Measurements from ENCODE around the gene ZNF888. TPM values are rescaled to one million over a fixed set of nuclear protein-coding genes. Genes with fewer than 3 reads are reported as not detected.

Gene ZNF888
- 4.5 and 13.0 TPM in 2 replicates for total RNA-seq

GRCh38 chr19:52922841-52923777 lies at the start of gene ZNF888:
ZNF888 (minus strand) TSS chr19:52923428; CDS start chr19:52917873, 5,555 bp downstream.

GRCh38 chr19:52962394-52963246 lies 39.4 kb upstream of the ZNF888 start, which contains the start of gene ZNF816:
ZNF816 (minus strand) TSS chr19:52962881; CDS start chr19:52956089, 6,792 bp downstream.

GRCh38 chr19:52897138-52897935 lies 25.9 kb downstream of the ZNF888 start, which contains the start of gene ZNF320:
ZNF320 (minus strand) TSS chr19:52897635; CDS start chr19:52890255, 7,380 bp downstream.

GRCh38 chr19:52857378-52858191 lies 65.6 kb downstream of the ZNF888 start, which contains the start of gene ZNF468:
ZNF468 (minus strand) TSS chr19:52857619; CDS start chr19:52854272, 3,347 bp downstream.

Other genes with a start within 250 kb of the ZNF888 start
- gene ZNF611, start 188.4 kb downstream of the ZNF888 start, total RNA-seq, result 8.2 and 11.5 TPM in 2 replicates
- 3.4 and 4.2 TPM in 2 replicates for gene ZNF600, start 136.6 kb downstream of the ZNF888 start, total RNA-seq
- 19.7 and 20.1 TPM in 2 replicates for gene ZNF28, start 101.8 kb downstream of the ZNF888 start, total RNA-seq
- 20.3 and 27.1 TPM in 2 replicates for gene ZNF468, start 65.8 kb downstream of the ZNF888 start, total RNA-seq
- 11.7 and 16.3 TPM in 2 replicates for gene ZNF320, start 25.8 kb downstream of the ZNF888 start, total RNA-seq
- gene ZNF816, start 39.5 kb upstream of the ZNF888 start, total RNA-seq, result 10.2 and 16.1 TPM in 2 replicates
- gene ERVV-1, start 90.5 kb upstream of the ZNF888 start, total RNA-seq, result not detected in 2 replicates
- gene ERVV-2, start 121.3 kb upstream of the ZNF888 start, total RNA-seq, result under 0.01 TPM in 1 of 2 replicates, not detected in the other
- gene ZNF160, start 180.0 kb upstream of the ZNF888 start, total RNA-seq, result 27.2 and 43.7 TPM in 2 replicates
- gene ZNF415, start 209.5 kb upstream of the ZNF888 start, total RNA-seq, result 5.8 and 11.0 TPM in 2 replicates
- gene ZNF347, start 235.6 kb upstream of the ZNF888 start, total RNA-seq, result 5.2 and 8.5 TPM in 2 replicates

Data from regular cardiac myocyte (primary cell).